Stimulated activated effector memory CD8-positive, alpha-beta T cell treated with anti-CD3 and anti-CD28 coated beads, Interleukin-12 subunit alpha, Interleukin-12 subunit beta, amount 100 ng/mL, for 72 hours (primary cell): ENCODE measurements around the gene MCF2L.

Experiments
- ATAC-seq: fragments of 150-1000 bp; cut with Tn5 transposase; 2 replicates; pipeline ENCODE4 v1.10.0; 2021
- DNase-seq, 2 donors: peaks; one replicate each; pipeline ENCODE4 v3.0.0; 2021 to 2022; ENCODE audit warnings: low spot score in 2 of 2
- H3K27ac Mint-ChIP-seq: one replicate; pipeline ENCODE4 v1.8.0; 2022; ENCODE audit warnings: mild to moderate bottlenecking, mixed read lengths
- H3K36me3 Mint-ChIP-seq: one replicate; pipeline ENCODE4 v1.8.0; 2022; ENCODE audit warnings: mild to moderate bottlenecking, mixed read lengths
- H3K4me1 Mint-ChIP-seq: one replicate; pipeline ENCODE4 v1.8.0; 2022; ENCODE audit warnings: mixed read lengths
- H3K4me3 Mint-ChIP-seq: one replicate; pipeline ENCODE4 v1.8.0; 2022; ENCODE audit warnings: mild to moderate bottlenecking, mixed read lengths
- H3K9me3 Mint-ChIP-seq: one replicate; pipeline ENCODE4 v1.8.0; 2022; ENCODE audit warnings: mixed read lengths

The MCF2L gene

DNA sequence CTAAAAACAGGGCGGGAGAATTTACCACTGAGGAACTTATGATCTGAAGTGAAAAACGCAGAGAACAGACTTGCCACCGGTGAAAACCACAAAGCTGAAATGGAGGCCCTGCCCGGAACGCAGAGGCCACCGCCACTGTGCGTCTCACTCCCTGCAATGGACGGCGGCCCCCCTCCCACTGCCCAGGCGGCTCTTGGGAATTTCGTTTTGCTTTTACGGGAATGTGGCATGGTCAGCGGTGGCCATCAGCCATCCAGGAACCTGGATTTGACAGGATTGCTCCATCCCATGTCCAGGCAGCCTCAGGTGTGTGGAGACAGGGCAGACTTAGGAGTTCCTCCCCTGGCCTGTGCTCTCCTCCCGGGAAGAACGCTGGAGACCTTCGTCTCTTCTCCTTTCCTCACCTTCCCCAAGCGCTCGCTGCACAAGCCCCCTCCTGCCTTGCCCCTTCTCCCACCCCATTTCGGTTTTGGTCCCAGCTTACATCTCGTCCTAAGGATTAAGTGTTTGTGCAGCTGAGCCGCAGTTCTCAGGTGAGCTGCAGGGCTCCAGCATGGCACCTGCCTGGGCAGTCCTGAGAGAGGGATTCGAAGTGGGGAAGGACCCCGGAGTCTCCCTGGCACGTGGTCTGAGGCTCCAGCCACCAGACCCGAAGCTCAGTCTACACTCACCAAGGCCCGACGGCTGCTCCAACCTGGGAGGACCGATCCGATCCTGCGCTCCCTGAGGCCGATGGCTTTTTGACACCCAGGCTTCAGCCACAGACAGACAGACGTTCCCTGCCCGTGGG, 49.9 kb downstream of the MCF2L start:
- DNase-seq (no peak), ATAC-seq (no peak)
- Mint-ChIP-seq H3K4me1 (peaks cover 7% of the 10 kb centered on the region), H3K27ac (no peak overlapping the region), H3K9me3 (no peaks in the 10 kb centered on the region), H3K4me3 (no peak overlapping the region), H3K36me3 (no peaks in the 10 kb centered on the region)

DNA sequence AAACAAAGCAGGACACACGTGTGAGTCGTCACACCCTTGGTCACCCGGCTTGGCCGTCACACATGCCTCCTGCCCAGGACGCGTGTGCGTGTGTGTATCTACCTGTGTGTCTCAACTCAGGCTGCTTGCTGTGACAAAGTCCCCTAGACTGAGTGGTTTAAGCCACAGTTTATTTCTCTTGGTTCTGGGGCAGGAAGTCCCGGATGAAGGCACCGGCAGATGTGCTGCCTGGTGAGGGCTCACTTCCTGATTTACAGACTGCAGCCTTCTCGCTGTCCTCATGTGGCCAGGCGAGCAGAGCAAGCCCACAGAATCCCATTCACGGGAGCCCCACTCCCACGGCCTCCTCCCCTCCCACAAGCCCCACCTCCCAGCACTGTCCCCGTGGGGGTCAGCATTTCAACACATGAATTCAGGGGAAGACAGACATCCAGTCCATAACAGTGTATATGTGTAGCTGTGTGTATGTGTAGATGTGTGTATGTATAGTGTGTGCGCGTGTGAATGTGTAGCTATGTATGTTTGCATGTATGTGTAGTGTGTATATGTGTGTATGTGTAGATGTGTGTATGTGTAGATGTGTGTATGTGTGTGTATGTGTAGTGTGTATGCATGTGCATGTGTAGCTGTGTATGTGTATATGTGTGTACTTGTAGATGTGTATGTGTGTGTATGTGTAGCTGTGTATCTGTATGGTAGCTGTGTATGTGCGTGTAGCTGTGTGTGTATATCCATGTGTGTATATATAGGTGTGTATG, 51.5 kb downstream of the MCF2L start:
- ATAC-seq: no peak
- H3K9me3 Mint-ChIP-seq: no peaks in the 10 kb centered on the region
- no peaks in the 10 kb centered on the region for H3K36me3 Mint-ChIP-seq
- no peak overlapping the region for H3K27ac Mint-ChIP-seq
- no peak overlapping the region for H3K4me3 Mint-ChIP-seq
- DNase-seq: no peak
- H3K4me1 Mint-ChIP-seq: peaks cover 7% of the 10 kb centered on the region

DNA sequence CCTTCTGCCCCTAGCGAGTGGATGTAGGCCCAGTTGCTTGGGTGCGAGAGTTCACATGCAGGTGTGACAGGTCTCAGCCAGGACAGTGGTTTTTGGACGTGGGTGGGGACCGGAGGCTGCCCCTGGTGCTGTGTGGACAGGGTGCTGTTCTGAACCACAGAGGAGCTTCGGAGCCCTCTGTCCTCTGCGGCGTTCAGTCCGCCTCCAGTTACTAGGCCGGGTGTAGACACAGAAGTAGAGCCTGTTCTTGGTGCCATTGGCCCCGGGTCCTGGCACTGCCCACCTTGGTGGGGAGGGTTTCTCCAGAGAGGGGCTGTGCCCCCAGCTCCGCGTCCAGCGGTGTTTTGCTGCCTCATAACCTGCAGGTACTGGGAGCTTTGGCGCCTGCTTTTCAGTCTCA, 52.4 kb downstream of the MCF2L start:
- Mint-ChIP-seq H3K4me3 (no peak overlapping the region), H3K9me3 (no peaks in the 10 kb centered on the region), H3K4me1 (peaks cover 7% of the 10 kb centered on the region), H3K36me3 (no peaks in the 10 kb centered on the region), H3K27ac (no peak overlapping the region)
- ATAC-seq (no peak), DNase-seq (no peak)

DNA sequence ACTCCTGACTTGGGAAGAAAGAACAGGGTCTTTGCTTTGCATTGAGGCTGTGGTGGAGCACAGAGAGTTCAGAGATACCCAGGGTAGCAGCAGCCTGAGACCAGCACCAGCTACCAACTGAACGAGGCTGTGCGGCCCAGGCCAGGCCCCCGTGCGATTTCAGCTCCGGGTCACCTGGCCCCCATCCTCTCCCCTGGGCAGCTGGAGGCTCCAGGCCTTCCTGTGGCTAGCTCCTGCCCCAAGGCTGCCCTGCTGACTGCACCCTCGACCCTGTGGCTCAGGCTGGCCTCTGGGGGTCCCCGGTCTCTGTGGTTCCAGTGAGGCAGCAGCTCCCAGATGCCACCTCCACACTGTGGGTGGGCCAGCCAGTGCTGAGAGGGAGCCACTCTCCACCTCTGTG, 52.8 kb downstream of the MCF2L start:
- Mint-ChIP-seq H3K9me3 (no peaks in the 10 kb centered on the region), H3K4me3 (no peak overlapping the region), H3K36me3 (no peaks in the 10 kb centered on the region), H3K27ac (no peak overlapping the region), H3K4me1 (peaks cover 7% of the 10 kb centered on the region)
- no peak for DNase-seq
- no peak for ATAC-seq

DNA sequence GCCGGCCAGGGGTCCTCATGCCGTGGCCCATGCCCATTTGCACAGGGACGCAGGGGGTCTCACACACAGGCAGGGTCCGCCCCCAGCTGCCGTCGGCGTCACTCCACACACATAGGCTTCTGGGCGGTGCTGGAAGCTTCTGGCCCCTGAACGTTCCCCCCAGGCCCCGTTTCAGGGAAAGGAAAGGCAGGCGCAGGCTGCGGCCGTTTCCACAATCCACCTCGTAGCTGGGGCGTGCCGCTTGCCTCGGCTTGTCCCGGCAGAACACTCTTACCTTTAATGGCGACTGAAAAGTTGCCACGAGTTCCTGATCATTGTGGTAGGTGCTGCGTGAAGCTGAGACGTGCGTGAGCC, 53.4 kb downstream of the MCF2L start:
- H3K27ac Mint-ChIP-seq: no peak overlapping the region
- ATAC-seq: no peak

DNA sequence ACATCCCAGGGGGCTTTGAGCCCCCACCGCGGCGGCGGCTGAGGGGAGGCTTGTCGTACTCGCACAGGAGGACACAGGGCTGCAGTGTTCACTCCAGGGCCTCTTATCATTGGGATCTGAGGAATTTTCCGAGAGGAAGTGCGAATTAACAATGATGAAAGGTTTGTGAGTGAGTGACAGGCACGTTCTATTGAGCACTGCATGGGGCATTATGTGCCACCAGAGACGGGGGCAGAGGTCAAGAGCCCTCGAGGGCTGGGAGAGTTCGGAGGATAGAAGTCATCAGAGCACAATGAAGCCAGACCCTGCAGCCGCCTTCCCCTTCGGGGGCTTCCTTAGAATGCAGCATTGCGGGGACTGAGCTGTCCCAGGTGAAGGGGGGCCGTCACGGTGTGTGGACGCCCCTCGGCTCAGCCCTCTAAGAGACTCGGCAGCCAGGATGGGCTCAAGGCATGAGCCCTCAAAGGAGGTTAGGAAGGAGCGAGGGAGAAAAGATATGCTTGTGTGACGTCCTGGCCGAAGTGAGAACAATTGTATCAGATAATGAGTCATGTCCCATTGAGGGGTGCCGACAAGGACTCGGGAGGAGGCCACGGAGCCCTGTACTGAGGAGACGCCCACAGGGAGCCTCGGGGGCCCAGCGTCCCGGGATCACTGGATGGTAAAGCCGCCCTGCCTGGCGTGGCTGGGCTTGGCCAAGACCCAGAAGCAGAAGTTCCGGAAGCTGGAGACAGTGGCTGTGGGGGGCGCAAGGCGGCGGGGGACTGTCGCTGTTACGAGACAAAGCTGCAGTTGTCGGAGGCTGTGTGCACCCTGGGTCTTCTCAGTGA, 53.9 kb downstream of the MCF2L start:
- ATAC-seq (no peak), DNase-seq (no peak)
- Mint-ChIP-seq H3K4me1 (peaks cover 7% of the 10 kb centered on the region), H3K9me3 (no peaks in the 10 kb centered on the region), H3K27ac (no peak overlapping the region), H3K36me3 (no peaks in the 10 kb centered on the region), H3K4me3 (no peak overlapping the region)

More for the DNA sequence above, 53.4 kb downstream of the MCF2L start:
- no peak for DNase-seq
- Mint-ChIP-seq H3K36me3 (no peaks in the 10 kb centered on the region), H3K9me3 (no peaks in the 10 kb centered on the region), H3K4me1 (peaks cover 7% of the 10 kb centered on the region), H3K4me3 (no peak overlapping the region)

DNA sequence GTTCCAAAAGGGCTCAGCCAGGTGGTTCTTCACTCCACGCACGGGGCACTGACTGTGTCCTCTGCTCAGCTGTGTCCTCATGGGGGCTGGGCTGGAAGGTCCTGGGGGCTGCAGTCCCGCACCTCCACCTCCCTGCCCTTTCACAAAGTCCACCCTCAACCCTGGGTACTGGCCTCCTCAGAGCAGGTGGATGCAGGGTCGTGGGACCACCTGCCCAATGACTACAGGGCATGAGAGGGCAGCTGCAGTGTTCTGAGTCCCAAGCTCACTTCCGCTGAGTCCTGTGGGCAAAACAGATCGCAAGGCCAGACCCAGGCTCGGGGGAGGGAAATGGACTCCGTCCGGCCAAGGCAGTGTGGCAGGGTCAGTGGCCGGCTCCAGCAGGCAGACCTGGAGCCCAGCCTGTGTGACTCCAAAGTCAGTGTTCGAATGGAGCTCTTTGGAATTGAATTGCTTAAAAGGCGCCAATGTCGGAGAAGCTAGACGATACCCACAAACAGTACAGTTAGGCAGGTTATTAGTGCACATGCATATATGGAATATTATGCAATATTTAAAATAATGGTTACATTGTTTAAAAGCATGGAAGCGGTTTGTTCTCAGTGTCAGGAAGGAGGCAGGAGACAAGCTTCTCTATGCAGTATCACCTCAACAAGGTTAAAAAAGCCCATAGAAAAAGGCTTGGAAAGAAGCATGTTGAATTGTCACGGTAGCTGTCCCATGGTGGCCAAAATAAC, 54.8 kb downstream of the MCF2L start:
- H3K36me3 Mint-ChIP-seq: no peaks in the 10 kb centered on the region
- ATAC-seq: no peak

DNA sequence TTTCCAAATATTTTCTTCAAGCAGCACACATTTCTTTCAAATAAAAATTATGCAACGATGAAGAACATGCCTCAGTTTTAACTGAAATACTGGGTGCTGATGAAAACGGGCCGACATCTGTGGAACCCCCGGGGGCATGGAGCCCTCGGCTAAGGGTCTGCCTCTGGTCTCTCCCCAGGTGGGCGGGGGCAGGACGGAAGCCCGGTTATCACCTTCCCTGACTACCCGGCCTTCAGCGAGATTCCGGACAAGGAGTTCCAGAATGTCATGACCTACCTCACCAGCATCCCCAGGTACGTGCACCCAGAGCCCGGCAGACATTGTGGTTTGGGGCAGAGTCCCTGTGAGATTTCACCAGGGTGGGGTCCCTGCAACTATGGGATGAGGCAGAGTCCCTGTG, 55.5 kb downstream of the MCF2L start:
- Mint-ChIP-seq H3K9me3 (no peaks in the 10 kb centered on the region), H3K4me1 (peaks cover 7% of the 10 kb centered on the region), H3K4me3 (no peak overlapping the region), H3K36me3 (no peaks in the 10 kb centered on the region), H3K27ac (no peak overlapping the region)
- no peak for DNase-seq
- ATAC-seq: no peak

More for the DNA sequence above, 54.8 kb downstream of the MCF2L start:
- H3K9me3 Mint-ChIP-seq: no peaks in the 10 kb centered on the region
- H3K4me1 Mint-ChIP-seq: peaks cover 7% of the 10 kb centered on the region
- H3K4me3 Mint-ChIP-seq: no peak overlapping the region
- no peak for DNase-seq
- H3K27ac Mint-ChIP-seq: no peak overlapping the region

DNA sequence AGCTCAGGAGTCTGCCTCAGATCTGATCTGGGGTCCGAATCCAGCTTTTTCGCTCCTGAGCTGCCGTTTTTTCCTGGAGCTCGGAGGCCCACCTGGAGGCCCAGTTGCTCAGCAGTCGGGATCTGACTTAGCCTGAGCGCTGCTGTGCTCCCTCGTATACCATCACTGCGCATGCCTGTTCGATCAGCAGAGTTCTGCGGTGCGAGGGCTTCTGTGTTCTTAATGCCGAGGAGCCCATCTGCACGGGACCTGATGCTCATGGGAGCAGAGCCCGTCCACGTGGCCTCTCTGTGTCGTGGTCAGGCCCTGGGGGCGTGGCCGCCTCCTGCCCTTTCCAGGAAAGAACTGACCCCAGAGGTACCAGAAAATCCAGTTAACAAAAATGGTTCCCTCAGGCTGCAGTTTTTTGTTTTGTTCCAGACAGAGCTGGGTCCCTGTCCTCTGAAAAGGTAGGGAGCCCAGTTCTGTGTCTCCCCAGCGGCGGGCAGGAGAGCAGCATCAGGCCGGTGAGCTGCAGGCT, 57.4 kb downstream of the MCF2L start:
- H3K4me1 Mint-ChIP-seq: peaks cover 8% of the 10 kb centered on the region
- DNase-seq (no peak), ATAC-seq (no peak)
- no peak overlapping the region for H3K27ac Mint-ChIP-seq
- H3K9me3 Mint-ChIP-seq: no peaks in the 10 kb centered on the region
- H3K4me3 Mint-ChIP-seq: no peak overlapping the region
- H3K36me3 Mint-ChIP-seq: no peaks in the 10 kb centered on the region

DNA sequence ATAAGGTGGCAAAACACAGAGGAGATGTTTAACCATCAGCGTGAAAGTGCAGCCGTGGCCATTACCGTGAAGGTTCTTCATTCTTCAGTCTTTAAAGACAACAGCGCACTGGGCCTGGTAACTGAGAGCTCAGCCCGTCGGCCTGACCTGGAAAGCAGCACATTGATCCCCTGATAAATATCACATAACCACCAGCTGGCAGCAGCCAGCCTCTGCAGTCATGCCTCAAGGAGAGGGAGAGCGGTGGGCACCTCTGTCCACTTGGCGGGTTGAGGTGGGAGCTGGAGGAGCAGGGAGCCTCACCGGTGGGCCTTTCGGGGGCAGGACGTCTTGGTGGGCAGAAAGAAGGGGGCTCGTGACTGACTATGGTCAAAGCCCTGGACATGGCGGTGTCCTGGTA, 58.1 kb downstream of the MCF2L start:
- H3K36me3 Mint-ChIP-seq: no peaks in the 10 kb centered on the region
- H3K4me3 Mint-ChIP-seq: no peak overlapping the region
- DNase-seq (no peak), ATAC-seq (no peak)
- no peaks in the 10 kb centered on the region for H3K9me3 Mint-ChIP-seq
- H3K4me1 Mint-ChIP-seq: peaks cover 8% of the 10 kb centered on the region
- H3K27ac Mint-ChIP-seq: no peak overlapping the region

DNA sequence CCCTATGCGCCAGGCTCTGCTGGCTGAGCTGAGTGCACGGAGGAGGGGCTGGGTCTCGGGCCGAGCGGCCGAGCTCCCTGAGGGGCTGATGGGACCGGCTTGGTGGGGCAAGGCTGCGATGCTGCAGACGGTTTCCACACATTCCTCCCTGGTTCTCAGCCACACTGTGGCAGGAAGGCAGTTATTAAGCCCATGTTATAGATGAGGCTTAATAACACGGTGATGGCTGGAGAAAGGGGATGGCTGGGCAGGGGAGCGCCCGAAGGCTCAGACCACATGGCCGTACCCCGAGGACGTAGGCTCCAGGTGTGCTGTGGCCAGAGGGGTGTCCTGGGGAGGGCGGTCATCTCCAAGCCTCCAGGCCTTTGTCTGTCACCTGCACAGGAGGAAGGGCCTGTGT, 58.6 kb downstream of the MCF2L start:
- H3K4me3 Mint-ChIP-seq: no peak overlapping the region
- no peaks in the 10 kb centered on the region for H3K36me3 Mint-ChIP-seq
- DNase-seq: no peak
- H3K9me3 Mint-ChIP-seq: no peaks in the 10 kb centered on the region
- no peak for ATAC-seq
- H3K4me1 Mint-ChIP-seq: peaks cover 8% of the 10 kb centered on the region
- no peak overlapping the region for H3K27ac Mint-ChIP-seq

DNA sequence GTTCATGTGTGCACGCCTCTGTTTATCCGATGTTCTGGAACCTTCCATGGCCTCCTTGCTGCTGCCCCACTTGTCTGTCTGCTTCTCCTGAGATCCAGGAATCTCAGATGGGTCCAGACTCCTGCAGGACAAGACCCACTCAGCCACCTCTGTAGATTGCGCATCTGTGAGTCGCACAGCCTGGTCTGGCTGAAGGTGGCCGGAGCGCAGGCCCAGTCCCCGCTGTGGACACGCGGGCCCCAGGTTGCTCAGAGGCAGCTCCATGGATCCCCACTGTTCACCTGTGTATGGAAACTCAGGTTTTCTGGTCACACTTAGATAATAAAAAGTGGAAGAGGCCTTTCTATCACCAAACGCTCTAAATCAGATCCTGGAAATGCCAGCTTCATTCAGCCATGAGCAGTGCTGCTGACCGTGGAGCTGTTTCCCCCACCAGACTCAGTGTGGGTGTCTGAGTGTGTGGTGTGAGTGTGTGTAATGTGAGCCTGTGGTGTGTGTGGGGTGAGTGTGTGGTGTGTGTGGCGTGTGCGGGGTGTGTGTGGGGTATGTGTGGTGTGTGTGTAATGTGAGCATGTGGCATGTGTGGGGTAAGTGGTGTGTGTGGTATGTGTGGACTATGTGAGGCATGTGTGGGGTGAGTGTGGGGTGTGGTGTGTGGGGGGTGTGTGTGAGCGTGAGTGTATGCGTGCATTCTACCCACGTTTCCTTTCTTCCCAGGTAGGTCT, 59.5 kb downstream of the MCF2L start:
- H3K4me3 Mint-ChIP-seq: no peak overlapping the region
- H3K9me3 Mint-ChIP-seq: no peaks in the 10 kb centered on the region
- DNase-seq: no peak
- no peak for ATAC-seq
- no peaks in the 10 kb centered on the region for H3K36me3 Mint-ChIP-seq
- H3K4me1 Mint-ChIP-seq: peaks cover 8% of the 10 kb centered on the region
- H3K27ac Mint-ChIP-seq: no peak overlapping the region

DNA sequence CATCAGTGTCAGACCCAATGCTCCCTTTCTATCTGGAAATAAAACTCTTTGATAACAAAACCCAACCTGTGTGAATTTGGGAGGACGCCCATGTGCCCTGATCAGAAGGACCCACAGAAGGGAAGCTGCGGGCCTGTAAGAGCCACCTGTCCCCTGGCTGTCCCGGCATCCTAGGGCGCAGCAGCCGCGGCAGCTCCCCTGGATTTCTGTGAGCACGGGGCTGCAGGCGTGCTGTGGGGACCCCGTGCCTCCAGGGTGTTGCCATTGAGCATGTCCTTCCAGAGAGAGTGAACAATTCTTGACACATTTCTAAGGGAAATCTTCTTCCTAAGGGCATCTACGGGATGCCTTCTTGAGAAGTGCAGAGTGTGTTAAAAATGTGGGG, 60.0 kb downstream of the MCF2L start:
- no peaks in the 10 kb centered on the region for H3K9me3 Mint-ChIP-seq
- no peak overlapping the region for H3K27ac Mint-ChIP-seq
- ATAC-seq (no peak), DNase-seq (no peak)
- H3K4me3 Mint-ChIP-seq: no peak overlapping the region
- no peaks in the 10 kb centered on the region for H3K36me3 Mint-ChIP-seq
- H3K4me1 Mint-ChIP-seq: peaks cover 8% of the 10 kb centered on the region

DNA sequence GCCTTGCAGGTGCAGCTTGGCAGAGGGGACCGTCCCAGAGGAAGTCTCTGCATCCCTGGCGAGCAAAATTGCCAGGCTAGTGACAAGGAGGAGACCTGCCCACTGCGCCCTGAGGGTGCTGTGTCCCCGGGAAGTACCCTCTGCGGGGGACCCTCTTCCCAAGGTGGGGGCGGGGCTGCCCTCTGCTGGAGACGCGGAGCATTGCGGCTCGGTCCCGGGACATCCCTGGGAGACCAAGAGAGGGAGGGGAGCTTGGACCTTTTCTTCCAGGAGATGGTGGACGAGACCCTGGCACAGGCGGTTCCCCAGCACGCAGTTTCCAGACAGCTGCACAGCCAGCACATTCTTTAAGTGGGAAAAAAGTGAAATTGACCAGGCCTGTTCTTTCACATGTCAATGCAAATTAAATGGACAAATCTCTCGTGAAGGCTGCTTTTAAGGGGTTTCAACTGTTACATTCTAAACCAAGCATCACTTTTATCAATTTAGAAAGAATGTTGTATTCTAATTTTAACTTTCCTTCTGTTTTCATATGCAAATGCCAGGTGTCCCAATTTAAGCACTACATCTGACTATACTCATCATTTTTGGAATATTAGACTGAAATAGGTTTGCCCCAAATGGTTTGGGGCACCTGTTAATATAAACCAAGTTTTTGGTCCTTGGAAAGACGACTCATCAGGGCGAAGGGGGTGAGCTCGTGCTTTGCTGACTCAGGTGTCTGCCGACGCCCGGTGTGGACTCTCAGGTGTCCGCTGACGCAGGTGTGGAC, 60.7 kb downstream of the MCF2L start:
- Mint-ChIP-seq H3K27ac (no peak overlapping the region), H3K4me3 (no peak overlapping the region), H3K4me1 (peaks cover 8% of the 10 kb centered on the region), H3K9me3 (no peaks in the 10 kb centered on the region), H3K36me3 (no peaks in the 10 kb centered on the region)
- DNase-seq (peak; percentile 53 to 79), ATAC-seq (peak; percentile 49)
